HG03196 (cell line): ENCODE results near the gene WDR88.
"Not testable (repeated sequence)": the region's sequence is repeated elsewhere in the genome, so short reads cannot be mapped to it uniquely, and the experiment has no call there.

Experiments
- ATAC-seq: cut with Tn5 transposase; IDR thresholded peaks from one replicate; pipeline ENCODE4 v1.9.1; 2021; ENCODE audit not compliant: unreplicated experiment

WDR88 gene

DNA sequence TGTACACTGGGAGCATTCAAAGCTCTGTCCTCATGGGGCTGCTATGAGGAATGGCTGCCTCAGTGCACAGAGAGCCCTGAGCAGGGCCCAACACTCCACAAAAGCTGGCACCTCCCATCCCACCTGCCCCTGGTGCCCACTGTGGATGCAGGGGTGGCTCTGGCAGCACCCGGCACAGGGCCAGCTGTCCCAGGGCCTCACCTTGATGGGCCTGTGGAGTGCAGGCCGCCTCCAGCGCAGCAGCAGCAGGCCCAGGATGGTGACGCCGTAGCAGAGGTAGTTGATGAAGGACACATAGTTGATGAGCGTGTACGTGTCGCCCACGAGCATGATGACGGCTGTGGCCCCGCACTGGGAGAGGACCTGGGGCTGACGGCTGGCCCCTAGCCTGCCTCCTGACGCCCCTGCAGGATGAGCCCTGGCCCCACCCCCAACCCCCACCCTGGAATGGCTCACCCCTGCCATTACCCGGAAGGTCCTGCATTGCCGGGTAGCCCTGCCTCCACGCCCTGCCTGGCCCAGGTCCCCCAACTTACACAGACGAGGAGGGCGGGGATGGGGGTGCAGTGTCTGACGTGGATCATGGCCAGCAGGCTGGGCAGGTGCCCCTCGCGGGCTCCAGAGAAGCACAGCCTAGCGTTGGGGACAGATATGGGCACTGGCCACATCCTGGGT lies 78.5 kb downstream of the WDR88 start:
- ATAC-seq, result no peak

DNA sequence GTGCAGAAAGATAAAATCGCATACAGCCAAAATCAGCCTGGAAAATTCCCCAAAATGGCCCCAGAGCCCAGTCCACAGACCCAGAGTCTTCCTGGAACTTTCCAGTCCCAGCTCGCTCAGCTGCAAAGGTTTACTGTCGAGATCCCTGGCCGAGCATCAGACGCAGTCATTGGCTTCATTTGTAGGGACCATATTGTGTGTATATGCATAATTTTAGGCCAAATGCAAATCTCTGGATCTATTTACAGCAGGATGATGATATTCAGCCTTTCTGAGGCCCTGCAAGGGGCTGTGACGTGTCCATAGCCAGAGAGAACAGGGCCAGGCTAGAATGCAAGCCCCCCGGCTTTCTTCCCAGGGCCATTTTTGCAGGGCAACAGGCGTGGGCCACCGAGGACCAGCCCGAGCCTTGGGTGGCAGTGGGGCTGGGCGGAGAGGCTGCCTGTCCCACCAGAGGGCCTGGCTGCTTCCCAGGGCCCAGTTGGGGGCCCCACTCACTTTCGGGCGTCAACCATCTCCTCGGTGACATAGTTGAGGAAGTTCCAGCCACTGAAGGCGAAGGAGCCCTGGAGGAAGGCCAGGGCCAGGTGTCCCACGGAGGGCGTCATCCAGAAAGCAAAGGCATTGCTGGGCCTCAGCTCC lies 80.0 kb downstream of the WDR88 start:
- no peak for ATAC-seq

DNA sequence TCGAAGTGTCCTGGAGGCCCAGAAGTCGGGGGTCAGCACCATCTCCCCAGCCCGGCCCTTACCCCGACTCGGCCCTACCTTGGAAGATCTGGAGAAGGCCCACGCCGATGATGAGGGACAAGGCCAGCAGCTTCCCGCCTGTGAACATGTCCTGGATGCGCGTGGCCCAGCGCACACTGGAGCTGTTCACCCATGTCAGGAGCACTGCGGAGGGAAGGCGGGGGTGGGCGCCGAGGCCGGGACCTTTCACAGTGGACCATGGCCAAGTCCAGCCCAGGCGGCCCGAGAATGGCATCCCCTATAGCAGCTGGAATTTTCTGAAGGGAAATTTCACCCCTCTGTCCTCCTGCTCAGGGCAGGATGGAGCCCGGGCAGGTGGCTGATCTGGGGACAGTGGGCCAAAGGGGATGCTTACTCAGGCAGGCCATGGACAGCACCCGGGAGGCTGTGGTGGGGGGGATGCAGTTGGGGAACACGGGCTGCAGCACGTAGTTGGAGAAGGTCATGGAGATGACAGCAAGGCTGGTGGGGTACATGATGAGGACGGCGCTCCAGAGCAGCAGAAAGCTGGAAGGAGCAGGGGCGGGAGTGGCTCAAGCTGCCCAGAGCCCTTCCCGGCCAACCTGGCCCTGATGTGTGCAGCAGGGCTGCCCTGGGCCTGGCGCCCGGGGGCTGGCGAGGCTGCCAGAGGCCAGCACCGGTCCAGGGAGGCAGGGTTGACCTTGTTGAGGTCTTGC lies 80.7 kb downstream of the WDR88 start:
- ATAC-seq, result no peak

DNA sequence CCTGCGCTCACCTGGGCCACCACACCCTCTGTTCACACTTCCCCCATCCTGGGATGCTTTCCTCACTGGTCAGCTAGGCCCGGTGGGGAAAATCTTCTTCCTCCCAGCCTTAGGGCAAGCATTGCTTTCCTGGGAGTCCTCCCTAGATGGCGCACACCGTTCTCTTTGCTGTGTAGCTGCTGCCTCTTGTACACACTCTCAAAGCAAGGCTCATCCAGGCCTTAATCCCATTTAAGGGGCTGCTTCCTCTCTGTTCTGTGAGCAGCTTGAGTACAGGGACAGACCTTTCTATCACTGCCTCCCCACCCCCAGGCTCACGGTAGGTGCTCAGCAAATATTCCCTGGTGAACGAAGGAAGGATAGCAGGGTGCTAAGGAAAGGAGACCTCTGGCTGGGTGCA lies 82.7 kb downstream of the WDR88 start:
- ATAC-seq, result no peak

DNA sequence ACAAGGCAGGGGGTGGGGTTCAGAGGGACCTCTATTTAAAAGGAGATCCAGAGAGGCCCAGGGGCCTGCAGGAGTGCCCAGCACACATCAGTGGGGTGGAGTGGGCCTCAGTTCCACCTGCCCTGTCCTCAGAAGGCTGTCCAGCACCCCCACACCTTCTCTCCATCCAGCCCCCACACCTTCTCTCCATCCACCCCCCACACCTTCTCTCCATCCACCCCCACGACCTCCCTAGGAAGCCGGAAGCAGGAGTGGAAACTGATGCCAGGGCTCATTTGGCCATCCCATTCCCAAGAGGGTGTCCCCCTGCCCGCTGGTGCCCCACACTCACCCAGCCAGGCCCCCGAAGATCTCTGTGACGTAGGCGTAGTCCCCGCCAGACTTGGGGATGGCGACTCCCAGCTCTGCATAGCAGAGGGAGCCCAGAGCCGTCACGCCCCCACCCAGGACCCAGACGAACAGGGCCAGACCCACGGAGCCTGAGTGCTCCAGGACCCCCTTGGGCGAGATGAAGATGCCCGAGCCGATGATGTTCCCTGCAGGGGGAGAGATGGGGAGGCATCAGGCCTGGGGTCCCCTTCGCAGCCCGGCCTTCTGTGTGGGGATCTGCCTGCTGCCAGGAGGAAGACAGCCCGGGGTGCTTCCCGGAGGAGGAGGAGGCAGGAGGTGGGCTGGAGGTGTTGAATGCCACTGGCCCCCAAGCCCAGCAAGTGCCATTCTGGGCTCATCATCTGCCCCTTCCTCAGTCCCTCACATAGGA lies 83.7 kb downstream of the WDR88 start:
- ATAC-seq, result no peak

DNA sequence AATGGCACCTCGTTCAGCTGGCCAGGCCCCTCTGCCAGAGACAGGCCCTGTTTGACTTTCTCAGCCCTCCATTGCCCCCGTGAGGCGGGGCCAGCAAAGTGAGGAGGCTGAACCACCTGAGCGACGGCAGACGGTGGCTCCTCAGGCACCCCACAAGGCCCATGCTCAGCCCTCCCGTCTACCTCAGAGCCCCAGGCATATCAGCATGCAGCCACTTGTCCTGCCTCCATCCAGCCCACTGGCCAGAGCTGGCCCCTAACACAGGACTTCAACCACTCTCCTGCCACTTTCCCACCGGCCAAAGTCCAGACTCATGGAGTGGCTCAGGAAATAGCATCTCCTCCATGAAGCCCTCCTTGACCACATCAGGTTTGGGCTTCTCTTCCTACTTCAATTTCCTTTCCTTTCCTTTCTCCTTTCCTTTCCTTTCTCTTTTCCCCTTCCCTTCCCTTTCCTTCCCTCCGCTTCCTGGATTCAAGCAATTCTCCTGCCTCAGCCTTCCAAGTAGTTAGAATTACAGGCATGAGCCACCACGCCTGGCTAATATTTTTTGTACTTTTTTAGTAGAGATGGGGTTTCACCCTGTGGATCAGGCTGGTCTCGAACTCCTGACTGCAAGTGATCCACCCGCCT lies 84.4 kb downstream of the WDR88 start:
- no peak for ATAC-seq

DNA sequence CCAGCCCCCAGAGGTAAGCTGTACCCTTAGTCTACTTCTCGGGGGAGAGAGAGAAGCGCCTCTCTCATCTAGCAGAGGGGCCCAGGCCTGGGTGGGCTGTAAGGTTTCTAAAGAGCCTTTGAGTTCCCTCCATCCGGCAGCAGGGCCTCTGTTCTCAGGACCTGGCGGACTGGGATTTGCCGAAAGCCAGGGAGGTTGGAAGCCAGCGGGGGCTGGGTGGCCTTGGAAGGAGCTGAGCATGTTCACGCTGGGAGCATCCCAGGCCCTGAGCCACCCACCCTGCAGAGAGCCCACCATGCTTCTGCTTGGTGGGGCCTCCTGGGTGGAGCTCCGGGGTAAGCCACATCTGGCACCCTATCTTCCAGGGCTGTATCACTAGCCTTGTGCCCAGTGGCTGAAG lies 86.0 kb downstream of the WDR88 start:
- ATAC-seq, result no peak

DNA sequence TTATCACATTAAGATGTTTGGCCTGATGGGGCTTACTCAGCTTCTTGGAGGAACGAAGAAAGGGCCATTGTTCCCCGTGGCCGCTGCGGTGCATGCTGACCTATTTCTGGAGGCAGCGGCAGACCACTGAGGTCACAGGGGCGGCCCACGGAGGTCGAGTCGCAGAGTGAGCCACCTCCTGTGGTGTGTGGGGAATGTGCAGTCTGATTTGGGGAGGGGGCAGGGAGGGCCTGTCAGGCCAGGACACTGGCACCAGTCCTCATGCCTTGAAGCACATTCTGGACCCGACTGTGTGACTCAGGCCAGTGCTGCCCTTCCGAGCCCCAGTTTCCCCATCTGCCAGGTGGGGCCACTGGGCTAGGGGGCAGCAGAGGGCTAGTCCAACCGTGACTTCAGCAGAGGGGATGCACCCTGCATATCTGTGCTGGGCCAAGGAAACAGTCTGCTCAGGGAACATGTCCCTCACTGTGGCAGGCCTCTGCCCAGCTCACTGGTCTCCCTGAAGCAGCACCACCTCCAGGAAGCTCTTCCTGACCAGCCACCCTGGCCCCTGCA lies 87.4 kb downstream of the WDR88 start:
- no peak for ATAC-seq

DNA sequence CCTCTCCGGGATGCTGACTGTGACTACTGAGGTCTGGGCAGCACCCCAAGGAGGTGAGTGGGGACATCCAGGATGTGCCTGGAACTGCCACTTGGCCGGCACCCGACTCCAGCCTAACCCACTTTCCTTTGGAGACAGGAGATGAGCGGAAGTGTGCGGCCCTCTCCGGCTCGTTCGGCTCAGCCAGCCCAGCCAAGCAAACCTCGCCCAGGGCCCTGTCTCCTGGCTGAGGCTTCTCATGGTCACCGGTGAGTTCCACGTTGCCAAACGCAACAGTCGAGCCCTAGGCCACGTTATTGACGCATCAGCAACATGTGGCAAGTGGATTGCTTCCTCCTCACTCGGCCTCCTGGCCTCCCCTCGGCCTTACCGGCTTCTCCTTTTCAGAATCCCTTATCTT lies 88.2 kb downstream of the WDR88 start:
- ATAC-seq, result no peak

DNA sequence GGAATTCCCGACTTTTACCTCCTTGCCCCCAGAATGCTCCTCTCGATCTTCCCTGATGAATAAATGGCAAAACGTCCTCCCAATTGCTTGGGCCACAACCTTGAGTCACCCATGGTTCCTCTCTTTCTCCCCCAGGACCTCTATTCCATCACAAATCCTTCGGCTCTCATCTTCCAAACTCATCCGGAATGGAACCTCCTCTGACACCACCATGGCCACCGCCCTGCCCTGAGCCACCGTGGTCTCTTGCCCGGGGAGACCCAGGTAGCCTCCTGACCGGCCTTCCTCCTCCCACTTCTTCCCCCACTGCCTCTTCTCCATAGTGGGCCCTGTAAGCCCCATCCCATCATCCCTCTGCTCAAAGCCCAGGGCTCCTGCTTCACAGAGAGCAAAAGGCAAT lies 88.8 kb downstream of the WDR88 start:
- no peak for ATAC-seq

DNA sequence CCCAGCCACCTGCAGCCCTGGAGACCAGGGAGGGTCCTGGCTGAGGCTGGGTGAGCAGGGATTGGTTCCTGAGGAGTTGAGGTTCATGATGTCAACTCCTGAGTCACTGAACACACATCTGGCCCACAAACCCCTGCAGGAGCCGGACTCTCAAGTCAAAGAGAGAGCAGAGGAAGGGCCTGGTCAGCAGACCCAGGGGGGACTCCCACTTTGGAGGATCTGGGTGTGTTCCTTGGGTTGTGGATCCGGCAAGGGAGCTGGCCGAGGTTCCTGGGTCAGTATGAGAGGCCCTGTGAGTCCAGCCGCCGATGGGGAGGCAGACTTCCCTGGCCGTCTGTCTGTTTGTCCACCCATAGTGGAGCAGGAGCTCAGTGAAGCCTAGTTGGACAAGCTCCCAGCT lies 89.7 kb downstream of the WDR88 start:
- no peak for ATAC-seq

DNA sequence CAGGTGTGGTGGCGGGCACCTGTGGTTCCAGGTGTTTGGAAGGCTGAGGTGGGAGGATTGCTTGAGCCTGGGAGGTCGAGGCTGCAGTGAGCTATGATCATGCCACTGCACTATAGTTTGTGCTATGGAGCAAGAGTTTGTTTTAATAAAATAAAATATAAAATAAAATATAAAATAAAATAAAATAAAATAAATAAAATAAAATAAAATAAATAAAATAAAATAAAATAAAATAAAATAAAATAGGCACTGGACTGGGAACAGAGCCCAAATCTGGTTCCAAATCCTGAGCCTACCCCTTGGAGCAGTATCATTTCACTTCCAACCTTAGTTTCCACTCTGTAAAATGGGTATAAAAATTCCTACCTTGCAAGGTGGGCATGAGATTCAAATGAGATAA lies 90.3 kb downstream of the WDR88 start:
- ATAC-seq, result not testable (repeated sequence)

DNA sequence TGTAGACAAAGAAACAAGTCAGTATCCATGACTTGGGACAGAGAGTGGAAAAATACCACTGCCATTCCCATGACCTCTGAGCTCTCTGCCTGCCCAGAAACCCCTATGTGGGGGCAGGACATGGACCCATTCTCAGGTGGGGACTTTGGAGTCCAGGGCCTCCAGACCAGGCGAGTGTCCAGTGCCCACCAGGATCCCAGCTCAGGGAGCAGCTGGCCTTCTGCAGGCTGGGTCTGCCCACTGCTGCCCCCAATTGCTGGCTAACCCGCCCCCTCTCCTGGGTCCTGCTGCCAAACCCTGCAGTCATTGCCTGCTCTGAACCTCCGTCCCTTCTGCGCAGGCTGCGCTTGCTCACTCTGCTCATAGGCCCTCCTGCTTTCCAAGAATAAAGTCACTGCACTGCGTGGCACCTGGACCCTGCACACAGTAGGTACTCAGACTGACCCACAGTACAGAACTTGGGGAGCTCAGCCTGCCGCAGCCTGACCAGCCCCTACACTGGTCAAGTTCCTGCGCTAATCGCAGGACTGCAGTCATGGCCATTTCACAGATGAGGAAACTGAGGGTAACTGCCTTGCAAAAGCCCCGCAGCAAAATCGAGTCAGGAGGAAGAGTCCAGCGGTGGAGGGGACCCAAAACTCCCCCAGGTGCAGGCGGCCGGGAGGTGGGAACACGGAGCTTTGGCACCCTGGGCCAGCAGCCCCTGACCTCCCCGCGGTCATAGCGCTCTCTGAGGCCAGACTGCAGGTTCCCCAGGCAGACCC lies 93.0 kb downstream of the WDR88 start:
- ATAC-seq, result no peak
